ENCODE results near the gene FCER1A.

FCER1A gene

DNA sequence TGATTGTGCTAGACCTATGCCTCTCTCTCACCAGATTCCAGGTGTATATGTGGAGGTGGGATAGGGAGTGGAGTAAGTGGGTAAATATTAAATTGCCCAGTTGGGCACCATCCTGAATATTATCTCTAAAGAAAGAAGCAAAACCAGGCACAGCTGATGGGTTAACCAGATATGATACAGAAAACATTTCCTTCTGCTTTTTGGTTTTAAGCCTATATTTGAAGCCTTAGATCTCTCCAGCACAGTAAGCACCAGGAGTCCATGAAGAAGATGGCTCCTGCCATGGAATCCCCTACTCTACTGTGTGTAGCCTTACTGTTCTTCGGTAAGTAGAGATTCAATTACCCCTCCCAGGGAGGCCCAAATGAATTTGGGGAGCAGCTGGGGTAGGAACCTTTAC is at the start of gene FCER1A:
FCER1A (plus strand) TSS at position 242 of the 400 bp plus-strand sequence; CDS start at position 271, 29 bp downstream.
- no peak for DNase-seq (ENCODE audit: low read depth)
- no peak within 1 kb of the TSS for H3K4me3 ChIP-seq (ENCODE audit: low read depth, low read length)
- TF ChIP-seq, protein P1, sequence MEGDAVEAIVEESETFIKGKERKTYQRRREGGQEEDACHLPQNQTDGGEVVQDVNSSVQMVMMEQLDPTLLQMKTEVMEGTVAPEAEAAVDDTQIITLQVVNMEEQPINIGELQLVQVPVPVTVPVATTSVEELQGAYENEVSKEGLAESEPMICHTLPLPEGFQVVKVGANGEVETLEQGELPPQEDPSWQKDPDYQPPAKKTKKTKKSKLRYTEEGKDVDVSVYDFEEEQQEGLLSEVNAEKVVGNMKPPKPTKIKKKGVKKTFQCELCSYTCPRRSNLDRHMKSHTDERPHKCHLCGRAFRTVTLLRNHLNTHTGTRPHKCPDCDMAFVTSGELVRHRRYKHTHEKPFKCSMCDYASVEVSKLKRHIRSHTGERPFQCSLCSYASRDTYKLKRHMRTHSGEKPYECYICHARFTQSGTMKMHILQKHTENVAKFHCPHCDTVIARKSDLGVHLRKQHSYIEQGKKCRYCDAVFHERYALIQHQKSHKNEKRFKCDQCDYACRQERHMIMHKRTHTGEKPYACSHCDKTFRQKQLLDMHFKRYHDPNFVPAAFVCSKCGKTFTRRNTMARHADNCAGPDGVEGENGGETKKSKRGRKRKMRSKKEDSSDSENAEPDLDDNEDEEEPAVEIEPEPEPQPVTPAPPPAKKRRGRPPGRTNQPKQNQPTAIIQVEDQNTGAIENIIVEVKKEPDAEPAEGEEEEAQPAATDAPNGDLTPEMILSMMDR (conservative IDR thresholded peaks at IDR 0.05; ENCODE audit: low read depth, low read length) = no peak

DNA sequence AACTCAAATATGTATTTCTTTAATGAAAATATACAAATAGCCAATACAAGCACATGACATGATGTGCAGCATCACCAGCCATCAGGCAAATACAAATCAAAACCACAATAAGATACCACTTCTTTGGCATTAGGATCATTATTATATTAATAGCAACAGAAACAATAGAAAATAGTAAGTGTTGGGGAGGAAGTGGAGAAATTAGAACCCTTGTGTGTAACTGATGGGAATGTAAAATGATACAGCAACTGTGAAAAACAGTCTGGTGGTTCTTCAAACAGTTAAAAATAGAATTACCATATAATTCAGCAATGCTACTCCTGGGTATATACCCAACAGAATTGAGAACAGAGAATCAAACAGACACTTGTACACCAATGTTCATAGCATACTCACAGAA is 40.8 kb upstream of the FCER1A start:
- no peak for DNase-seq (ENCODE audit: low read depth)
- TF ChIP-seq, protein P1 (conservative IDR thresholded peaks at IDR 0.05; ENCODE audit: low read depth, low read length) = no peak
- no peak overlapping the region for H3K4me3 ChIP-seq (ENCODE audit: low read depth, low read length)

DNA sequence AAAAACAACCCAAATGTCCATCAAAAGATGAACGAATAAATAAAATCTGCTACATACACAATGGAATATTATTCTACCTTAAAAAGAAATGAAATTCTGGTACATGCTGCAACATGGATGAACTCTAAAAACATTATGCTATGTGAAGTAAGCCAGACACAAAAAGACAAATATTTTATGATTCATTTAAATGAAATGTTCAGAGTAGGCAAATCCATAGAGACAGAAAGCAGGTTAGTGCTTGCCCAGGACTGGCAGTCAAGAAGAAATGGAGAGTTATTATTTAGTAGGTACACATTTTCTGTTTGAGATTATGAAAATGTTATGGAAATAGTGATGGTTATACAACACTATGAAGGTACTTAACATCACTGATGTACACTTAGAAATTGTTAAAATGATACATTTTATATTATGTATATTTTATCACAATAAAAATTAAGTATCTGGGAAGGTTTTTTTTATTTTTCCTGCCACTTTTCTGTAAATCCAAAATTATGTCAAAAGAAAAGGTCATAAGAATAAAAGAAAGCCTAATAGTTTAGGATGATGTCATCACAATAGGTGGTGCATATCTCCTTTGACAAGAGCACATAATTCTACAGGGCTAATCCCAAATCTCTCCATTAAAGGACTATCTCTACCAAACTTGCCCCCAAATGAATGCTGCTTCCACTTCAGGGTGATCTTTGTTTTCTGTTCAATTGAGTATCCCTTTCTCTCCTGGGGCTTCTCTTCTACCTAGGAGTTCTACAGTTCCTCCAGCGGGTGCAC is 40.2 kb upstream of the FCER1A start:
- H3K4me3 ChIP-seq (ENCODE audit: low read depth, low read length) = no peak overlapping the region
- TF ChIP-seq, protein P1 (conservative IDR thresholded peaks at IDR 0.05; ENCODE audit: low read depth, low read length) = no peak
- DNase-seq (ENCODE audit: low read depth) = no peak

DNA sequence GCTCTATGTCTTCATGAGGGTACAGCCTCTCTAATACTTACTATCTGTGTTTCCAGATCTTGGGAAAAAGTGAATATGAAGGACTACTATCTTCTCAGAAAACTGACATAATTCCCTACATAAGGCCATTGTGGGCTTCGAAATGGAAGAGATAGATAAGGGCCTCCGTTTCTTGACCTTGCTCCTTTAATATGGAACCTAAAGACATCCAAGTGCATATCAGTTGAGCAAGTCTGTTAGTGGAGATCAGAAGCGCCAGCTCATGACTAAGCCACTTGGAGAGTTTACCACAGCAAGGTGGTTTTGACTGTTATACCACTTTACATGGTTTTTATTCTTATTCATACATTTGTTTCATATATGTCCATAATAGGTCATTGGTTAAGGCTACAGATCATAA is 35.3 kb upstream of the FCER1A start:
- no peak overlapping the region for H3K4me3 ChIP-seq (ENCODE audit: low read depth, low read length)
- TF ChIP-seq, protein P1 (conservative IDR thresholded peaks at IDR 0.05; ENCODE audit: low read depth, low read length) = no peak
- no peak for DNase-seq (ENCODE audit: low read depth)

DNA sequence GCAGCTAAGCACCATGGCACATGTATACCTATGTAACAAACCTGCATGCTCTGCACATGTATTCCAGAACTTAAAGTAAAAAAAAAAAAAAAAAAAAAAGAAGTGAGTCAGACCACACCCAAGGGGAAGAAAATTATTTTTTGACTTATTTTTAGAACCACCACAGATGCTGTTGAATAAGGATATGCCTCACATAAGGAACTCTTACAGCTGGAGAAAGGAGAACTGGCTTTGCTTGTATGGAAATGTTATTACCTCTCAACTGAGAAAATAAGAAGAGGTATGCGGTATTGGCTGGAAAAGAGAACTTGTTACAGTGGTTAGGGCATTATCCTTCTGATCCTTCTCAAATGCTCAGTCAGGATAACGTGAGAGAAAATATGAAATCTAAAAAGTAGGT is 27.5 kb upstream of the FCER1A start:
- no peak overlapping the region for H3K4me3 ChIP-seq (ENCODE audit: low read depth, low read length)
- DNase-seq (ENCODE audit: low read depth) = no peak
- TF ChIP-seq, protein P1 (conservative IDR thresholded peaks at IDR 0.05; ENCODE audit: low read depth, low read length) = no peak

DNA sequence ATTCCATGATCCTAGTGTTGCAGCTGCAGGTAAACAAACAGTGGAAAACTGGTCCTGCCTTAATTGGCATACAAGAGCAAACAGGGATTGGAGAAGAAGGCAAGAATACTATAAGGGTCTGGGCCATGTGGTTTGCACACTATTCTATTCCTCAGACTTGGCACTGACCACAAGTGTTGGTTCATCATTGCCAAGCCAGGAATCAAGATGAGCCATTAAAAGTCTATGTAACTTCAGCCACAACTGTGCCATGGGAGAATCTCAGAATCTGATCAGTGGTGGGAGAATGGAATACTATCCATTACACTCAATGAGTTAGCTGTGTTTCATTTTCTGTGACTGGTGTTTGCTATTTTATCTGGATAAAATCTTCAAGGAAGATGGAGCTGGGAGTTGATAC is 26.2 kb upstream of the FCER1A start:
- TF ChIP-seq, protein P1 (conservative IDR thresholded peaks at IDR 0.05; ENCODE audit: low read depth, low read length) = no peak
- DNase-seq (ENCODE audit: low read depth) = no peak
- H3K4me3 ChIP-seq (ENCODE audit: low read depth, low read length) = no peak overlapping the region

DNA sequence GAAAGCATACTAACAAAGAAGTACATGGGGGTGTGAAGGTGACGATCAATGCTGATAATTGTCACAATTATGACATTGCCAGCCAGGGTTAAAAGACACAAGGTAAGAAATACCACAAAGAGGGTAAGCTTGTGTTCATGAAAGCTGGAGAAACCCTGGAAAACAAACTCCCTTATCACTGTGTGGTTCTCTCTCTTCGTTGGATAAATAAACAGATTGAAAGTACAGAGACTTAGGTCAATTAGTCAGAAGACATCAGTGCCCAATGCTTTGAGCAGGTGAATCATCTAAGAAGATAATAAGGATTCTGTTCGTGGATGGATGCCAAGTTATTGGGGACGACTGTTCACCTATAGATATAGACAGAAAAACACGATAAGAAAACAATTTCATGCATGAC is 22.4 kb upstream of the FCER1A start:
- H3K4me3 ChIP-seq (ENCODE audit: low read depth, low read length) = no peak overlapping the region
- TF ChIP-seq, protein P1 (conservative IDR thresholded peaks at IDR 0.05; ENCODE audit: low read depth, low read length) = no peak

More for the DNA sequence above, 22.4 kb upstream of the FCER1A start:
- no peak for DNase-seq (ENCODE audit: low read depth)
